GM12874 (cell line): Measurements from ENCODE around the gene CCIN.
A peak's percentile ranks its signal among the peaks of the same experiment; 100 is the strongest.

Experiments used
- CTCF ChIP-seq: IDR thresholded peaks from 2 replicates; pipeline ENCODE4 v1.5.1; 2011; ENCODE audit warnings: low read depth, mild to moderate bottlenecking, control low read depth, low read length, moderate library complexity; ENCODE audit not compliant: insufficient read depth

The CCIN gene

GRCh38 chr9:36190388-36191289 lies 21.5 kb downstream of the CCIN start, which contains the start of gene CLTA:
TSS of gene CLTA (plus strand) at chr9:36190921. CDS start at chr9:36191057, 136 bp downstream.
- TF ChIP-seq CTCF: peak; percentile 38

GRCh38 chr9:36191290-36191645 lies 22.1 kb downstream of the CCIN start:
- TF ChIP-seq CTCF: no peak

GRCh38 chr9:36191686-36192085 lies 22.5 kb downstream of the CCIN start:
- no peak for TF ChIP-seq CTCF

GRCh38 chr9:36192196-36192595 lies 23.0 kb downstream of the CCIN start:
- TF ChIP-seq CTCF: no peak

- TF ChIP-seq CTCF: no peak
These were observed 23.8 kb downstream of the CCIN start for GRCh38 chr9:36193023-36193422.

- no peak for TF ChIP-seq CTCF
These were observed 25.3 kb downstream of the CCIN start for GRCh38 chr9:36194326-36195000.

- TF ChIP-seq CTCF: no peak
These were observed 35.8 kb downstream of the CCIN start for GRCh38 chr9:36204906-36205547.
